ENCODE results near the gene PDE6A. TPM values are rescaled to one million over a fixed set of nuclear protein-coding genes. Genes with fewer than 3 reads are reported as not detected.
A peak's percentile ranks its signal among the peaks of the same experiment; 100 is the strongest.

Gene PDE6A
- not detected for total RNA-seq
- long read RNA-seq, partial matches to known transcripts: 0 of 1 reads
- long read RNA-seq, other reads (novel, unspliced or antisense): 1 of 1 reads

- DNase-seq (ENCODE audit: low spot score): no peak
Observed at GRCh38 chr5:149944666-149945065, at the start of gene PDE6A. TSS of gene PDE6A (minus strand) at chr5:149944793. CDS start at chr5:149944673, 120 bp downstream.

DNA sequence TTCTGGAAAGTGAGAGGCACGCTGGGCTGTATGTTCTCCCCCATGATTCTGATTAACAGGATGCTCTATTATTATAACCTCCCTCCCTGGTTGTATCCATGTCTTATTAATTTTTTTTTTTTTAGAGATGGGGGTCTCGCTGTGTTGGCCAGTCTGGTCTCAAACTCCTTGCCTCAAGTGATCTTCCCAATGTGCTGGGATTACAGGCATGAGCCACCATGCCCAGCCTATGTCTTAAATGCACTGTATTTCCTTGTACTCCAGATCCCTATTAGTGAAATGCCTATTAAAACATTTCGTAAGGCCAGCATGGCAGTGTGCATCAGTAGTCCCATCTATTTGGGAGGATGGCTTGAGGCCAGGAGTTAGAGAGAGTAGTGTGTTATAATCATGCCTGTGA lies 48.9 kb upstream of the PDE6A start:
- DNase-seq (ENCODE audit: low spot score): no peak

GRCh38 chr5:149990518-149991376 lies 46.2 kb upstream of the PDE6A start:
- no peak for DNase-seq (ENCODE audit: low spot score)

DNA sequence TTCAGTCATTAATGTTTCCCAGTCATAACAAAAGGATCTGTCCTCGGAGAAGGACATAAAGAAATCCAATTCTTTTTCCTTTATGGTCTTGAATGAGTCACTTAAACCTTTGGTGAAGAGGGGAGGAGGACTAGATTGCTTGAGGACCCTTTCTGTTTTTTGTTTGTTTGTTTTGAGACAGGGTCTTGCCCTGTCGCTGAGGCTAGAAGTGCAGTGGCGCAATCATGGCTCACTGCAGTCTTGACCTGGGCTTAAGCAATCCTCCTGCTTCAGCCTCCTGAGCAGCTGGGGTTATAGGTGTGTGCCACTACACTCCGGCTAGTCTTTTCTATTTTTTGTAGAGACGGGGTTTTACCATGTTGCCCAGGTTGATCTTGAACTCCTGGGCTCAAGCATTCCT lies 43.5 kb upstream of the PDE6A start:
- no peak for DNase-seq (ENCODE audit: low spot score)

- no peak for DNase-seq (ENCODE audit: low spot score)
Observed at GRCh38 chr5:149982505-149982904, 37.9 kb upstream of the PDE6A start.

DNA sequence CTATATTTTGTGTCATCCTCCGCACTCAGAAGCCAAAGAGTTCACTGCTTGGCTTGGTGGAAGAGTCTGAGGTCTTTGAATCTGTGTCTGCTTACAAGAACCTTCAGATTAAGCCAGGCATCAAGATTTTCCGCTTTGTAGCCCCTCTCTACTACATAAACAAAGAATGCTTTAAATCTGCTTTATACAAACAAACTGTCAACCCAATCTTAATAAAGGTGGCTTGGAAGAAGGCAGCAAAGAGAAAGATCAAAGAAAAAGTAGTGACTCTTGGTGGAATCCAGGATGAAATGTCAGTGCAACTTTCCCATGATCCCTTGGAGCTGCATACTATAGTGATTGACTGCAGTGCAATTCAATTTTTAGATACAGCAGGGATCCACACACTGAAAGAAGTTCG lies 36.6 kb upstream of the PDE6A start:
- no peak for DNase-seq (ENCODE audit: low spot score)

- no peak for DNase-seq (ENCODE audit: low spot score)
Observed at GRCh38 chr5:149979896-149980295, 35.3 kb upstream of the PDE6A start.

GRCh38 chr5:149975409-149975808 lies 30.8 kb upstream of the PDE6A start:
- no peak for DNase-seq (ENCODE audit: low spot score)

DNA sequence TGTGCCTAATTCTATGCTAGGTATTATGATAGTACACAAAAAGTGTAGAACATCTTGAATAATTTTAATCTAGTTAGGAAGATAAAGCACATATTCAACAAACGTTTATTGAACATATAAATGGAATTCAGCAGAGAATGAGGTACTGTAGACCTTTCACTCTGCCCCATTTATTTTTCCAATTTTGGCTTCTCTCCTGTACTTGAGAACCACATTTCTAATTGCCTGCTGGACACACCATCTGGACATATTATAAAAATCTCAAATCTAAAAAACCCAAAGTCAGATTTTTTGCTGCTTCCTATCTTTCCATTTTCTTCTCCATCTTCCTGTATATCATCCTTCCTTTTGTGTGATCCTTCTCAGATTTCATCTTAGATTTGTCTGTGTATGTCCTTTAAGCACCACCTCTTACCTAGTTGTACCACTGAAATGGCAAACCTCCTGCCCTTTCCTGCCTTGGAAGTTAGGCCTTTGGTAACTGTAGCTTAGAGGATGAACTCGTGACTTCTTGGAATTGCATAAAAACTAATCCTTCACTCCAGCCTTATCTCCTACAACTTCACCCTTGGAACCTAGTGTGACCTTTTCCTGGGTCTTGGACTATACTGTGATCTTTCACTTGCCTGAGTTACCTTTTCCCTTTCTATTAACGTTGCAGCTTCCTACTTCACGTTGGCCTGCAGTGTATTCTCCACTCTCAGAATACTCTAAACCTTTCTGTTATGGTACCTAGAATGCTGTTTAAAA lies 24.8 kb upstream of the PDE6A start:
- no peak for DNase-seq (ENCODE audit: low spot score)

DNA sequence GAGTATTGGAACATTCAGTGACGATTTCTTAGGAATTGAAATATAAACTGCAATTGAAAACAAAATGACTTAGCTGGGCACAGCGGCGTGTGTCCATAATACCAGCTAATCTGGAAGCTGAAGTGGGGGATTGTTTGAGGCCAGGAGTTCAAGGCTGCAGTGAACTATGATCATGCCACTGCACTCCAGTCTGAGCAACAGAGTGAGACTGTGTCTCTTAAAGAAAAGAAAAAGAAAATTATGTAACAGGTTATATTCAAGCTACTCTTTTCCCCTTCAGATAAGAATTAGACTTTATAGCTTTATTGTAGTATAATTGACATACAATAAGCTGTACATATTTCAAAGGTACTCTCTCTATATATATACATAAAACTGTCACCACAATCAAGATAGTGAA lies 22.4 kb upstream of the PDE6A start:
- no peak for DNase-seq (ENCODE audit: low spot score)

GRCh38 chr5:149963729-149964128 lies 19.1 kb upstream of the PDE6A start:
- no peak for DNase-seq (ENCODE audit: low spot score)

- DNase-seq (ENCODE audit: low spot score): no peak
Observed at GRCh38 chr5:149962601-149963300, 18.2 kb upstream of the PDE6A start.

DNA sequence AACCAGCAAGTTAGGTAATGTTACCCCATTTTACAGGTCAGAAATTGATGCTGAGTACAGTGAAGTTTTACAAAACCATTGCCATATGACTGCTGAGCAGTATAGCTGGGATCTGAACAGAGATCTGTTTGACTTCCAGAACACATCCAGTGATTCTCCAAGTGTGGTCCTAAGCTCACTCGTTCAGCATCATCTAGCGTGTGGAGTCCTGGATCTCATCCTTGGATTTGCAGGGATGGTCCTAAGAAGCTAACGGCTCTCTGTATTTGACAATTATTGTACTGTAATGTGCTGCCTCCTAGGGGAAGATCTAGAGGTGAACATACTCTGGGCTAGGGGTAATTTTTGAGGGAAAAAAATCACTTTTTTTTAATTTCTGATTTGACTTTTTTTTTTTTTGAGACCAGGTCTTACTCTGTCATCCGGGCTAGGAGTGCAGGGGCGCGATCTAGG lies 17.4 kb upstream of the PDE6A start:
- DNase-seq (ENCODE audit: low spot score): no peak

DNA sequence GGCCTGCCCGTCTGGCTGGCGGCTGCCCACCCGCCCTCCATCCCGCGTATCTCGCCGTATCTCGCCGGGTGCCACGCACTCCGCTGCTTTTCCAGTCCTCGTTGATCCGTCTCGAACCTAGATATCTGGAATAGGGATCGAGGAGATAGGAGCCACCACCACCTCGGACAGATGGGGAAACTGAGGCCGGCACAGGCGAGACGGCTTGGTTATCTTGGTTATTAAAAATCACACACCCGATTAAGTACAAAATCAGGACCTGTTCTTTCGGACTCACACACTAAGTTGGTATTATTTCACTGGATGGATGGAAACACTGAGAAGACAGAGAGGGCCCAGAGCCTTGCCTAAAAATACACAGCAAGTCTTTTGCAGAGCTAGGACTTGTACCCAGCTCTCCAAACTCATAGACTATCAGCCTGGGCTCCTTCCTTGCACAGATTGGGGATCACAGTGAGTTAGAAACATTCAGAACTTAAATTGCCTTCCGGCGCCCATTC lies 16.6 kb upstream of the PDE6A start:
- no peak for DNase-seq (ENCODE audit: low spot score)

DNA sequence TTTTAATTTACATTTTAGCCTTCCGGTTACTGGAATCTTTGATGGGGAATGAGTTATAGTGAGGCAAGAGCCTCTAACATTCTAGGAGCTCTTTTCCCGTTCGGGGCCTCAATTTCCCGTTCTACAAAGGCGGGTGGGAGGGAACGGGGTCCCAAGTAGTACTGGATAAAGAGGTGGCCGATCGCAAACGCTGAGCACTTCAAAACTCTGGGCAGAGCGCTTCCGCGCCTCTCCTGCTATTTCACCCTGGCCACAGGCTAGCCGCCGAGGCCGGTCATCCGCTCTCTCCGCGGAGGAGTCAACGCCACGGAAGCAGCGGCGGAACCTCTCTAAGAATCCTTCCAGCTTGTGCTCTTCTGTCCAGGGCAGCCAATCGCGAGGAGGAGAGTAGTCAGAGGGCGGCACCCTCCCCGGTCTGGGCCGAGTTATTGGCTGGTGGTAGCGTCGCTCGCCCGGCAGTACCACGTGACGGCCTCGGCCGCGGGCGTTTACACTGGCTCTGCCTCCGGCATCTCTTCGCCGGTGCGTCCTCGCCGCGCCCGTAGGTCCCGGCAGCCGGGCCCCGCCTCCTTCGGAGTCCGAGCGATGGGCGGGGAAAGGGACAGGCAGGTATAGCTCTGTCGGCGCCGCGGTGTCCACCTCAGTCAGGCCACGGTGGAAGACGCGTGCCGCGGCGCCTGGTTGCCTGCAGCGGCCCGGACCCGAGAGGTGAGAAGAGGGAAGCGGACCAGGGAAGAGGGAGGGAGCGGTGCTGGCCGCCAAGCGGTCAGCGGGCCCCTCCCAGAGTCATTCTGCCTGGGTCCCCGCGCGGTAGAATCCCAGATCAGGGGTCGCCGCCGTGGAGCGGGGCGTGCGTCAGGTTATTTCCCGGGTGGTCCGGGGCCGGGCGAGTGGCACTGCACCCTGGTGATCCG lies 15.9 kb upstream of the PDE6A start, which contains the start of gene SLC26A2:
Gene SLC26A2 (plus strand): TSS at position 487 of the 914 bp plus-strand sequence. CDS start 16,895 bp downstream, outside the sequence.
- DNase-seq (ENCODE audit: low spot score): peak; percentile 99

- no peak for DNase-seq (ENCODE audit: low spot score)
Observed at GRCh38 chr5:149959406-149960236, 15.0 kb upstream of the PDE6A start.

GRCh38 chr5:149957855-149958254 lies 13.3 kb upstream of the PDE6A start:
- no peak for DNase-seq (ENCODE audit: low spot score)

- no peak for DNase-seq (ENCODE audit: low spot score)
Observed at GRCh38 chr5:149956685-149957084, 12.1 kb upstream of the PDE6A start.

DNA sequence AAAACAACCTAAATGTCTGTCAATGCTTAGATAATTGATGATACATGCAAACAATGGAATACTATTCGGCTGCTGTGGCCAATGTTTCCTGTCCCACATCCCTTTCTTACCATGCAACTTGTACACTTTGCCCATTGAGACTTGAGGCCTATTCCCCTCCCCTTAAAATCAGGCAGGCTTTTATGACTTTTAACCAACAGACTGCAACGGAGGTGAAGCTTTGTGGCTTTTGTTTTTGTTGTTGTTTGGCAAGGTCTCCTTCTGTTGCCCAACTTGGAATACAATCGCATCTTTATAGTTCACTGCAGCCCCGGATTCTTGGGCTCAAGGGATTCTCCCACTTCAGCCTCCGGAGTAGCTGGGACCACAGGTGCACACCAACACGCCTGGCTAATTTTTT lies 10.2 kb upstream of the PDE6A start:
- DNase-seq (ENCODE audit: low spot score): no peak
